GM19023 (cell line): ENCODE measurements around the gene DZIP1.

Experiments used
- ATAC-seq: cut with Tn5 transposase; IDR thresholded peaks from one replicate; pipeline ENCODE4 v1.9.1; 2021; ENCODE audit warnings: mild to moderate bottlenecking, moderate library complexity; ENCODE audit not compliant: unreplicated experiment

DZIP1 gene

GRCh38 chr13:95643936-95644598, 439 bp downstream of the DZIP1 start:
- peak; percentile 54 for ATAC-seq

GRCh38 chr13:95643571-95643935, 953 bp downstream of the DZIP1 start:
- ATAC-seq, result no peak

- ATAC-seq, result no peak
Measured at GRCh38 chr13:95642999-95643398, 1.5 kb downstream of the DZIP1 start.

DNA sequence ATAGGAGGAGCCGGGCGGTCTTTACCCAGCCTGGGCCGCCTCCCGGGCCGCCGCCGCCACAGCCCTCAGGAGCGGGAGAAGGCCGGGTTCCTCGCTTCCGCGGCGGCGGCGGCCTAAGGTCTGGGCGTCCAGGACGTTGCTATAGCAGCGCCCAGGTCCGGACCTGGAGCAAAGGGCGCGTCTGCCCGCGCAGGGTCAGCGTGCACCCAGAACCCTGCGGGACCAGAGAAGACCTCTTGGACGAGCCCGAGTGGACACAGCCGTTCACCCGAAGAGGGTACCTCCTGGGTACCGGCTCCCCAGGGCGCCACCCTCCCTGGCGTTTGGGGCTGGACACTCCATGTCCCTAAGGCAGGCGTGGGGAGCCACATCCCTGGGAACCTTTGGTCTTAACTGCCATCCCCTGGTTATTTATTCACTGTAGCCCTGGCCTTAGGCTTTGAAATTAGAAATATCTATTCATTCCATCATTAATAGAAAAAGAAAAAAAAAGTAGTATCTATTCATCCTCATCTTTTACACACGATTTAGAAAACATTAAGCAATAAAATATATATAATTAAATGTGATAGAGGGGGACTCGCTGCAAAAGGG, 2.4 kb downstream of the DZIP1 start:
- ATAC-seq, result no peak

- ATAC-seq, result no peak
Measured at GRCh38 chr13:95641291-95642027, 3.0 kb downstream of the DZIP1 start.

DNA sequence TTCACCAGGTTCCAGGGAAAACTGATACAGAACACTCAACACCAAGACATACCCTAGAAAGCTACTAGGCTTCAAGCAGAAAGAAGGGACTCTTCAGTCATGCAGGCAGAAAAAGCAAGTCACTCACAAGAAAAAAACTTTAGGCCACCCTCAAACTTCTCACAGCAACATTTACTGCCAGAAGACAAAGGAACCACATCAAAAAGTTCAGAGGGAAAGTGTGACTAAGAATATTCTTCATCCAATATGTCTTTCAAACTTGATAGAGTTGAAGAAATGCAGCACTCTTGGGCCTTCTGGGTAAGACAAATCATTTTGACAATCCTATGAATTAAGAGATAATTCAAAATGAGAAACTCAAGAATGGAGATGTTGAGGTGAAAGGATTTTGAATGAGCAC, 7.7 kb downstream of the DZIP1 start:
- ATAC-seq, result no peak

DNA sequence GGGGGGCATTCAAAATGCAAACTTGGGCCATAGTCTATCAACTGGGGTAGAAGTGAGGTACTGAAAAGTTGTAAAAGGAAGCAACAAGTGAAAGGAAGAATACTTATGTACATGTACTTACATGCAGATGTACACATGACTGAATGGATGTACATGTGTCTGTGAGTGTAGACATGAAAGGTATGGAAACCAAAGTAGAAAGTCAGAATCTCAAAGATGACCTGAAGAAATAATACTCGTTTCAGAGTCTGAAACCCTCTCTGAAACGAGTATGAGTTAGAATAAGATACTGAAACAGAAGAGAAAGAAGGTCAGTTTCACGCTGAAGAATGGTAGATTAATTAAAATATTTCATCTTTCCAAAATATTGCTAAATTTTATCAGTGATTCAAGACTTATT, 13.9 kb downstream of the DZIP1 start:
- no peak for ATAC-seq

GRCh38 chr13:95629071-95629470, 15.4 kb downstream of the DZIP1 start:
- no peak for ATAC-seq

- ATAC-seq, result no peak
Measured at GRCh38 chr13:95628488-95628887, 16.0 kb downstream of the DZIP1 start.

DNA sequence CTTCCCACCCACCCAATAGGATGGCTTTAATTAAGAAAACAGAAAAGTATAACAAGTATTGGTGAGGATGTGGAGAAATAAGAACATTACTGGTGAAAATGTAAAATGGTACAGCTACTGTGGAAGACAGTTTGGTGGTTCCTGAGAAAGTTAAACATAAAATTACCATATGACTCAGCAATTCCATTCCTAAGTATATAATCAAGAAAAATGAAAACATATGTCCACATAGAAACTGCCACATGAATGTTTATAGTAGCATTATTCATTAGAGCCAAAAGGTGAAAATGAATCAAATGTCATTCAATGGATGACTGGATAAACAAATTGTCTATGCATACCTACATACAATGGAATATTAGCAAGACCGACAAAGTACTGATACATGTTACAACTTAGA, 16.9 kb downstream of the DZIP1 start:
- no peak for ATAC-seq

DNA sequence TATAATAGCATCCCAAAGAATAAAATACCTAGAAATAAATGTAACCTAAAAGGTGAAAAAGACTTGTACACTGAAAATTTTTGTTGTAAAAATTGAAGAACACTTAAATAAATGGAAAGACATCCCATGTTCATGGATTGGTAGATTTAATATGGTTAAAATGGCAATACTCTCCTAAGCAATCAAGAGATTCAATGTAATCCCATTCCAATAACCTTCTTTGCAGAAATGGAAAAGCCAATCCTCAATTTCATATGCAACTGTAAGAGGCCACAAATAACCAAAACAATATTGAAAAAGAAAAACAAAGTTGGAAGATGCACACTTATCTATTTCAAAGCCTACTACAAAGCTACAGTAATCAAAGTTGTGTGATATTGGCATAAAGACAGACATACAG, 17.7 kb downstream of the DZIP1 start:
- ATAC-seq, result no peak

GRCh38 chr13:95624020-95624419, 20.5 kb downstream of the DZIP1 start:
- peak; percentile 54 for ATAC-seq

DNA sequence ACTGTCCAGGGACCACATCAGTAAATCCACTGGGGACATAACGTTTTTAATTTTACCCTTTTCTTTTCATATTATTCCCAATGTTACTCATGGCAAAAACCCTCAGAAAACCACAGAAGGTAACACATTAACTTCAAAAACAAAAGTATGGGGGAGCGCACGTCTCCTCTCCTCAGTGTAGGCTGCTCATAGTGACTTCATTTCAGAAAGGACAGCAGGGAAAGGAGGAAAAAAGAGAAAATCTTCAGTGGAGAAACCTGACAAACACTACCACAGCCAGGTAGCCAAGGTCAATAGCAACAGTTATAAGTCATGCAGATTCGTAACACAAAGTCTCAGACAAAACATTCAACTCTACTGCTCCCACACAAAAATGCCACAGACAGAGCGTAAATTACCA, 21.4 kb downstream of the DZIP1 start:
- no peak for ATAC-seq

DNA sequence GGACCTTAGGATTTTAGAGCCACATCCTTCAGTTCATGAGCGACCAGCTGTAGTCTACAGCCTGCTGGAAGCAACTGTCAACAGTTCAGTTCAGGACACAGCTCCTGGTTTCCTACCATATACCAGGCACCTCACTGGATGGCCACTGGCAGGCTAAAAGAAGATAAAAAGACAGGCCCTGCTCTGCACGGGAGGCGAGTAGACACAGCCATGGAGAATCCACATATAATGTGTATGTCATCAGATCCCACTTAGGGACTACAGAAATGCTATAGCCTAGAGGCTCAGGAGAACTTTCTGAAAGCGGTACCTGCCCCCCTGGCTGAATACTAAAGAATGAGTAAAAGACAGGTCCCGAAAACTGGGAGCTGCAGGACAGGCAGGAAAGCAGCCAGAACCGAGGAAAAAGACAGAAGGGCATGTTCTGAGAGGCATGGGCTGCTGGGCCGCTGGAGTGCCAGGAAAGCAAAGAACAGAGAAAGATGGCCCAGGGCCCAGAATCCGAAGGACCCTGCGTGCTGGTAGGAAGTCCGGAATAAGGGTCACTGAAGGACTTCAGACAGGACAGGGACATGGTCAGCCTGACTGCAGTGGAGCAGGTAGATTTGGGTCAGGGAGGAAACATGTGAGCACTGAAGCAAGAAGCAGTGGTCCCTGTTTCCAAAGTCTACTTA, 23.5 kb downstream of the DZIP1 start:
- no peak for ATAC-seq

- no peak for ATAC-seq
Measured at GRCh38 chr13:95620030-95620824, 24.3 kb downstream of the DZIP1 start.

GRCh38 chr13:95615539-95615938, 29.0 kb downstream of the DZIP1 start:
- no peak for ATAC-seq

DNA sequence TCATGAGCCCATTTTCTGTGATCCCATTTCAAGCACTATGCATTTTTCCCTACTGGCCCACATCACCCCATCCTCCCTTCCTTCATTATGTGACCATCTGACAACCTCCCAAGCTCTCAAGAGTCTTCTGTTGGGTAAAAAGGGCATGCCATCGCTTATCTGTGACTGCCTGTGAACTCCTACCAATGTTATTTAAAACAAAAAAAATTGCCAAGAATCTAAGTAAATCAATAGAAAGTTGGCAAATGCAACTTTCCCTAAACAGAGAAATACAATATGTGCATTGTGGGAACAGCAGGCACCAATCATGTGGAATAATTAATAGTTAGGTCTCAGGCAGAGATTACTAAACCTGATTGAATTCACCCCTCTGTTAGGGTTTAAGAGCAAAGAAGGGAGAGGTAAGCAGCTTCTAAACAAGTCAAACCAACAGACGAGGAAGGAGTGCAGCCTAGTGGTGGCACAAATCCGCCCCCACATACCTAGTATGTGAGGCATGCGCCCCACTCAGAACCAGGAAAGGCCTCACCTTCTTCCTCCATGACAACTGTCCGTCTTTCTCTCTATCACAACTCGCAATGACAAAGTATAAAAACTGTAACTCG, 29.8 kb downstream of the DZIP1 start:
- ATAC-seq, result no peak

DNA sequence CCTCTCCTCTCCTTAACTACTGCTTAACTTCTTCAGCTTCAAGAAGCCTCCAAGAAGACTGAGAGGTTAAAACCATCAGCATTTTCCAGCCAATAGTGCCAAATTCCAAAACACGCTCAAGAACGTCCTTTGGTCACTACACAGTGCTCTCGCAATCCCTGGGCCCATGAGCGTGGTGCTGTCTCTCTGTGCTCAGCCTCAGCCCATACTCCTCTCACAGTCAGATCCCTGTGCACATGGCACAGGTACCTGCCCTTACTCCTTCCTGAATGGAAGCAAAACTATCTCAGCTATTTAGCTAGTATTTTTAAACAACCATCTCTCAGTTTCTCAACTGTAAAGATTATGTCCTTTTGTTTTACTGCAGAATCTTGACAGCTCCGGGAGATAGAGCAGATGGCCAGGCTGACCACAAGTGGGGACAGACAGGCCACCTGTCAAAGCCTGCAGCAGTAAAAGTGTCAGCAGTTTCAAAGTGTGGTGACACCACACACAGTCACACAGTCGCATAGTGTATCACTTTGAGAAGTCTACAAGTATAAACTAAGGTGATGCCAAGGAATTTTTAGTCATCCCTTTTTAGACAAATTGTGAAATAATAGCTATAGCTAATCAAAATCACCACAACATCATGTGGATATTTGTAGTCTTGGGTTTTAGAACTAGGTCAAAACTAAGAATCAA, 35.7 kb downstream of the DZIP1 start:
- ATAC-seq, result peak; percentile 55

- no peak for ATAC-seq
Measured at GRCh38 chr13:95607366-95607765, 37.1 kb downstream of the DZIP1 start.
